ENCODE measurements around the gene RIMBP3C.
"Not testable (repeated sequence)": the region's sequence is repeated elsewhere in the genome, so short reads cannot be mapped to it uniquely, and the experiment has no call there.

RIMBP3C gene

GRCh38 chr22:21531525-21531924, 19.7 kb downstream of the RIMBP3C start:
- DNase-seq (ENCODE audit: low read depth): not testable (repeated sequence)

GRCh38 chr22:21526705-21527500, 24.4 kb downstream of the RIMBP3C start:
- not testable (repeated sequence) for DNase-seq (ENCODE audit: low read depth)

DNA sequence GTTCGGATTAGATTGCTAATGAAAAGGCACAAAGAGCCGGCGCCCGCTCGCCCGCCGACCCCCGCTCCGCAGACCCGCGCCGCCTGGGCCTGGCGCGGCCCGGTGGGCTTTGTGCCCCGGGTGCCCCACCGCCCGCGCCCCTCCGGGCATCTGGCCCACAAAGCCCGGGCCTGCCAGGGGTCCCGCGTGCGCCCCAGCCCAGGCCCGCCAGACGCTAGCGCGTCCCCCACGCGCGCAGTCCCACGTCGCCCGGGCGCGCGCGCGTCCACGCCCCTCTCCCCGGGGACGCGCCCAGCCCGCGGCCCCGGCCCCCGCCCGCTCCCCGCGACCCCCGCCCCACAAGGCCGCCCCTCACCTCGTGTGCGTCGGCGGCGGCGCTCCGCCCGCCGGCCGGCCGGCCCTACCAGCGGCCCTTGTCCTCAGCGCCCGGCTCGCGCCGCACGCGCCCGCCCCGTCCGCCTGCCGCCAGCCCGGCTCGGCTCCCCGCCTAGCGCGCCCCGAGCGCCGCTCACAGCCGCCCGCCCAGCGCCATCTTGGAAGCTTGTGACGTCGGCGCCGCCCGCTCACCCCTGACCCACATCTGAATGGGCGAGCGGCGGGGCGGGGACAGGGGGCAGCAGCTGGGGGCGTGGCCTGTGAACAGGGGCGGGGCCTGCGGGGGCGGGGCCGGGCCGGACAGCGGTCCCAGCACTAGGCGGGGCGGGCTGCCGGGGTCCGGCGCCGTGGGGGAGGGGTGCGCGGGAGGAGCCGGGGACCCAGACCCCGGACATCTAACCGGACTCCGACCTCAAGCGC, 34.1 kb downstream of the RIMBP3C start:
- not testable (repeated sequence) for DNase-seq (ENCODE audit: low read depth)

- not testable (repeated sequence) for DNase-seq (ENCODE audit: low read depth)
Measured at GRCh38 chr22:21516522-21516921, 34.7 kb downstream of the RIMBP3C start.

DNA sequence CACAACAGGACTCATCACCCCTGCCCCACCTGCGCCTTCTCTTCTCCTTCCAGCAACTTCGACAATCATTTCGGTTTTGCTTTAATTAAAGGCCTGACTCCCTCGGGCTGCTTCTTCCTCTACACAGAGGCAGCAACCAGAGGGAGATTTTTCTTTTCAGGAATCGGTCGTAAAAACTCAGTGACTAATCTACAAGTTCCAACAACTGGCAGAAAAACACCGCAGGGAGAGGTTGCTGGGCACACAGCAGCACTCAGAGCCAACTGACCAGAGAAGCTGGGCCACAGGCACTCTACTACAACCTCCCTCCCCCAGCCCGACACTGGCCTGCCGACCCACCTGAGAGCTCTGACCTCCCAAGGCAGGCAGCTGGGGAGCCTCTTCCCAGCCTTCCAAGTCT, 36.0 kb downstream of the RIMBP3C start:
- not testable (repeated sequence) for DNase-seq (ENCODE audit: low read depth)

DNA sequence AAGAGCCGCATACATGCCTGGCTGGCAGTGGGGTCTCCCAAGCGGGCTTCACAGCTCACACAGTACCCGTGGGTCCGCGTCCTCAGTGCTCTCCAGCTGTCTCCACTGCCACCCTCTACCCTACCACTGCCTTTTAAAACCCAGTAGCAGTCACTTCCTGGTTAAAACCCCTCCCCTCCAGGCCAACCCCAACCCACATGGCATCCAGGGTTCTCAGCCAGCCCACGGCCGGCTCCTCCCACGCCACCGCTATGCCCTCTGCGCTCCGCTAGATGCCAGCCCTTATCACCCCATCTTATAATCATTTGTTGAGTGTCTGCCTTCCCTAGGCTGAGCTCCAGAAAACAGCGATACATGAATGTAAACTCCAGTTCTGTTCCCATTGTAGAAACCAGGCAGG, 37.1 kb downstream of the RIMBP3C start:
- DNase-seq (ENCODE audit: low read depth): not testable (repeated sequence)

DNA sequence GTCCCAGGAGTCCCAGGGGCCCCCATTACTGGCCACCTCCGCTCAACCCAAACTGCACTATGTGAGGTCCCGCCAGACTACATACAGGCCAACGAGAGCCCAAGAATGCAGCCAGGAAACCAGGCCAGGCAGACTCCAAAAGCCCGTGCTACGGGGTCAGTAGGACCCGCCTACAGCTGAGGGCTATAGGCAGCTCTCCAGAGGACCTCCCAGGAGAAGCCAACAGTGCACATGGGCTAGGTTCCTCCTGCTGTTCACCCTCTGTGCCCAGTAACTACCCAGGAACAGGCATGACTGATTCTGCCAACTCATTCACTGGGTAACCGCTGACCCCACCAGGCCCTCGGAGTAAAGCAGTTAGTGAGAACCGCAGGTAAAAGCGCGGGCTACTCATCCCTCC, 39.2 kb downstream of the RIMBP3C start:
- DNase-seq (ENCODE audit: low read depth): not testable (repeated sequence)

- DNase-seq (ENCODE audit: low read depth): not testable (repeated sequence)
Measured at GRCh38 chr22:21510397-21510796, 40.9 kb downstream of the RIMBP3C start.

DNA sequence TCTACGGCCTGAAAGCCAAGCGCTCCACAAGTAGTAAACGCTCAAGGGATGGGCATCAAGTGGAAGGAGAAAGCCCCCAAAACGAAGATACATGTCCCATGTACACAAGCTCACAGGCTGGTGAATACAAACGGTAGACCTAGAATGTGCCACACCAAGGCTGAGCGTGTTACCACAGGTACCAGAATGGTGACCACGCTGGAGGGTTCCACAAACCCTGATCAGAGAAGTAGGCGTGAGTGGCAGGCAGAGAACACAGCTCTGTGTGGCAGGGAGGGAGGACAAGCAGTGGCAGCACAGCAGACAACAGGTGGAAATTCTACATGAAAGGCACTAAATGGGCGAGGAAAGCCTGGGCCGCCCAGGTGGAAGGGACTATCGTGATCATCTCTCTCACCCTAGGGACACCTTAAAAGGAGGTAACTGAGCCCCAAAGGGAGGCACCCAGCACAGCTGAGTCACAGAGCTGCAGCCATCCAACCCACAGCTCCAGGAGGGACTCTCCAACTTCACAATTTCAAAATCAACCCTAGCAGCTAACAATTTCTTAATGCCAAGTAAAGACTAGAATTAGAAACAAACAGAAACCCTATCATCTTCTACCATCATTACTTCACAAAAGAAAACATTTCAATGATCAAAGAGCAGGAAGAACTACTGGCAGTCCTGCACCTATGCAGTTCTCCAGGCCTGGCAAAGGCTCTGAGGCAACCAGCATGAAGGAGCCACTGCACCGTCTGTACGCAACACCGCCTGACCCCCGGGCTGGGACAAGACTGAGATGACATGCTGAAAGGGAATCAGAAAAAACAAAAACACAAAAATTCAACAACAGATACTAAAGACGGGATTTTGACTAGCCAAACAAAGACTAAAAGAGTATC, 51.4 kb downstream of the RIMBP3C start:
- not testable (repeated sequence) for DNase-seq (ENCODE audit: low read depth)

GRCh38 chr22:21498489-21498888, 52.8 kb downstream of the RIMBP3C start:
- DNase-seq (ENCODE audit: low read depth): not testable (repeated sequence)

DNA sequence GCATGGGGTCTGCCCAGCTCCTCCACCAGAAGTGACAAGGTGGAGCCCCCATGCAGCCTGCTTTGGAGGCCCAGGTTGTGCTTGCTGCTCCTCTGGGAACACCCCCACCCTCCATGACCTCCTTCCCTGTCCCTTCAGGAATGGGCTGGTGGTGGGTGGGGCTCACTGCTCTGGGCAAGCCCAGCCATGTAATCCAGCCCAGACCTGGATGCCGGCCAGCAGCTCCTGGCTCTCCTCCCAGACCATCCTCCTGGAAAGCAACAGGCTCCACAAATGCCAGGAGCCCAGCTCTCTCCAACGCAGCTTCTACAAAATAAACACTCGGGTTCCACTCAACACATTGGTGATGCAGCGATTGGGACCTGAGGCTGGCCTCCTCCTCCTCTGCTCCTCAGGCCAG, 53.3 kb downstream of the RIMBP3C start:
- not testable (repeated sequence) for DNase-seq (ENCODE audit: low read depth)

Measured in EH (cell line).